H1 (cell line): Measurements from ENCODE around the gene C12orf43. TPM values are rescaled to one million over a fixed set of nuclear protein-coding genes. Genes with fewer than 3 reads are reported as not detected.

Experiments
- CTCF ChIA-PET: fragments of 300-600 bp; sonication (Branson Sonifier 250); formaldehyde crosslinking; loops from one replicate; lab custom pipeline; 2021; ENCODE audit not compliant: partially characterized antibody; lab: Charles Lee
- POLR2A ChIA-PET: fragments of 300-600 bp; sonication (Branson Sonifier 250); formaldehyde crosslinking; loops from one replicate; lab custom pipeline; 2021; ENCODE audit warnings: inconsistent platforms; ENCODE audit not compliant: partially characterized antibody; lab: Charles Lee
- DNase-seq, 2 experiments: peaks; one replicate each; pipeline versions ENCODE4 v3.0.0 to v3.0.0-alpha.2; 2010 to 2022; ENCODE audit warnings: low spot score in 2 of 2, low read depth in 1 of 2, mixed read lengths in 1 of 2
- FAIRE-seq: peaks from 2 replicates; lab custom pipeline; 2011; peaks lifted over from hg19 to GRCh38; lab: Jason Lieb, UNC
- H2AFZ ChIP-seq: 2 replicates; pipeline ENCODE4 v1.8.1; 2012; ENCODE audit warnings: low read length, inconsistent platforms
- H2AK5ac ChIP-seq: 2 replicates; pipeline ENCODE4 v1.6.1; 2013; ENCODE audit warnings: low read depth, low read length
- H2BK120ac ChIP-seq: replicated peaks from 2 replicates; pipeline ENCODE3; 2013; ENCODE audit warnings: low read depth, low read length, inconsistent platforms
- H2BK12ac ChIP-seq: 2 replicates; pipeline ENCODE4 v1.6.1; 2013; ENCODE audit warnings: low read depth, low read length
- H2BK15ac ChIP-seq: 2 replicates; pipeline ENCODE4 v1.6.1; 2013; ENCODE audit warnings: low read length
- H2BK20ac ChIP-seq: 2 replicates; pipeline ENCODE4 v1.6.1; 2013; ENCODE audit warnings: low read length
- H2BK5ac ChIP-seq: 2 replicates; pipeline ENCODE4 v1.6.1; 2013; ENCODE audit warnings: low read depth, low read length
- H3K14ac ChIP-seq: 2 replicates; pipeline ENCODE4 v1.6.1; 2013; ENCODE audit warnings: inconsistent platforms; ENCODE audit not compliant: insufficient read length
- H3K18ac ChIP-seq: 2 replicates; pipeline ENCODE4 v1.6.1; 2013; ENCODE audit warnings: low read length; ENCODE audit errors: extremely low read depth
- H3K23ac ChIP-seq: 2 replicates; pipeline ENCODE4 v1.6.1; 2013; ENCODE audit warnings: inconsistent platforms; ENCODE audit not compliant: insufficient read length
- H3K23me2 ChIP-seq: 2 replicates; pipeline ENCODE4 v1.6.1; 2013; ENCODE audit warnings: low read depth, low read length
- H3K27ac ChIP-seq: 2 replicates; pipeline ENCODE4 v1.6.1; 2011; ENCODE audit warnings: low read depth, low read length, inconsistent platforms
- H3K27me3 ChIP-seq, 4 experiments: replicated peaks in 1 of 4; 1 replicate in 1 of 4; 2 replicates in 3 of 4; pipeline versions ENCODE4 v1.6.1 to v1.8.1; 2011 to 2013; ENCODE audit warnings: low read length in 3 of 4, mild to moderate bottlenecking in 3 of 4, inconsistent platforms in 2 of 4, mixed read lengths in 2 of 4, moderate library complexity in 1 of 4; ENCODE audit not compliant: control insufficient read depth in 3 of 4, insufficient read depth in 3 of 4; ENCODE audit errors: extremely low read depth in 1 of 4
- H3K36me3 ChIP-seq, 4 experiments: 2 replicates each; pipeline versions ENCODE4 v1.6.1 to v1.8.1; 2011 to 2013; ENCODE audit warnings: mild to moderate bottlenecking in 4 of 4, low read length in 3 of 4, moderate library complexity in 2 of 4, control low read depth in 1 of 4, inconsistent platforms in 1 of 4; ENCODE audit not compliant: insufficient read depth in 4 of 4, control insufficient read depth in 2 of 4
- H3K4ac ChIP-seq: replicated peaks from 2 replicates; pipeline ENCODE3; 2013; ENCODE audit warnings: low read length, low read depth, mixed read lengths, inconsistent platforms; ENCODE audit not compliant: insufficient read length
- H3K4me1 ChIP-seq, 4 experiments: replicated peaks in 1 of 4; 1 replicate in 1 of 4; 2 replicates in 3 of 4; pipeline versions ENCODE4 v1.6.1 to v1.8.1; 2011 to 2013; ENCODE audit warnings: low read length in 3 of 4, inconsistent platforms in 2 of 4, mixed read lengths in 1 of 4; ENCODE audit not compliant: insufficient read depth in 4 of 4, control insufficient read depth in 3 of 4
- H3K4me2 ChIP-seq, 2 experiments: 2 replicates each; pipeline versions ENCODE4 v1.6.1 to v1.8.1; 2011 to 2013; ENCODE audit warnings: low read depth in 2 of 2, low read length in 2 of 2, control low read depth in 1 of 2, inconsistent platforms in 1 of 2, mild to moderate bottlenecking in 1 of 2; ENCODE audit not compliant: insufficient read depth in 1 of 2
- H3K4me3 ChIP-seq, 4 experiments: fragments of 200-600, 300-600 bp in 1 of 4; sonication (generic), shearing (Covaris generic), sonication (Bioruptor Twin) in 1 of 4; 2 replicates each; pipeline versions ENCODE4 v1.5.1 to v1.8.1; 2011 to 2016; ENCODE audit warnings: low read length in 4 of 4, low read depth in 3 of 4, control low read depth in 2 of 4, inconsistent platforms in 2 of 4, mild to moderate bottlenecking in 2 of 4, mixed read lengths in 1 of 4, moderate library complexity in 1 of 4; ENCODE audit not compliant: insufficient read depth in 2 of 4; ENCODE audit errors: extremely low read depth in 1 of 4
- H3K56ac ChIP-seq: replicated peaks from 2 replicates; pipeline ENCODE3; 2013; ENCODE audit warnings: low read depth, mild to moderate bottlenecking, mixed read lengths, low read length, inconsistent platforms; ENCODE audit not compliant: insufficient read length
- H3K79me1 ChIP-seq: 2 replicates; pipeline ENCODE4 v1.6.1; 2013; ENCODE audit warnings: low read depth, low read length, control low read depth
- H3K79me2 ChIP-seq, 2 experiments: 2 replicates each; pipeline versions ENCODE4 v1.6.1 to v1.8.1; 2012 to 2013; ENCODE audit warnings: low read length in 2 of 2, mild to moderate bottlenecking in 2 of 2, inconsistent platforms in 1 of 2; ENCODE audit not compliant: insufficient read depth in 2 of 2, control insufficient read depth in 1 of 2
- H3K9ac ChIP-seq, 4 experiments: replicated peaks in 1 of 4; 1 replicate in 1 of 4; 2 replicates in 3 of 4; pipeline versions ENCODE4 v1.6.1 to v1.8.1; 2011 to 2013; ENCODE audit warnings: low read depth in 3 of 4, low read length in 3 of 4, control low read depth in 2 of 4, mild to moderate bottlenecking in 2 of 4, moderate library complexity in 2 of 4, inconsistent platforms in 1 of 4; ENCODE audit errors: extremely low read depth in 1 of 4
- H3K9me3 ChIP-seq, 2 experiments: 2 replicates each; pipeline versions ENCODE4 v1.6.1 to v1.8.1; 2012 to 2013; ENCODE audit warnings: mild to moderate bottlenecking in 2 of 2, moderate library complexity in 2 of 2, control low read depth in 1 of 2, inconsistent platforms in 1 of 2, low read depth in 1 of 2, low read length in 1 of 2, mixed read lengths in 1 of 2; ENCODE audit not compliant: insufficient read depth in 2 of 2
- H4K20me1 ChIP-seq, 2 experiments: replicated peaks in 1 of 2; 2 replicates each; pipeline versions ENCODE3 to v1.8.1; 2011 to 2013; ENCODE audit warnings: inconsistent platforms in 2 of 2, low read length in 2 of 2, mild to moderate bottlenecking in 1 of 2; ENCODE audit not compliant: insufficient read depth in 2 of 2, control insufficient read depth in 1 of 2
- H4K5ac ChIP-seq: 2 replicates; pipeline ENCODE4 v1.6.1; 2013; ENCODE audit warnings: low read length, low read depth, mixed read lengths, inconsistent platforms; ENCODE audit not compliant: insufficient read length
- H4K8ac ChIP-seq: 2 replicates; pipeline ENCODE4 v1.8.0; 2013; ENCODE audit warnings: mild to moderate bottlenecking, moderate library complexity, low read length, inconsistent platforms; ENCODE audit not compliant: insufficient read depth; ENCODE audit errors: extremely low read depth
- H4K91ac ChIP-seq: replicated peaks from 2 replicates; pipeline ENCODE3; 2013; ENCODE audit warnings: low read length, mixed read lengths, inconsistent platforms; ENCODE audit not compliant: insufficient read length
- CEBPB ChIP-seq: IDR thresholded peaks from 2 replicates; pipeline ENCODE4 v1.6.1; 2012; ENCODE audit warnings: low read depth, low read length
- CHD2 ChIP-seq: IDR thresholded peaks from 2 replicates; pipeline ENCODE4 v1.6.1; 2012; ENCODE audit warnings: low read length, improper control_type of control experiment
- CREB1 ChIP-seq: IDR thresholded peaks from 2 replicates; pipeline ENCODE4 v1.6.1; 2012; ENCODE audit warnings: inconsistent platforms
- FOSL1 ChIP-seq: IDR thresholded peaks from 2 replicates; pipeline ENCODE4 v1.6.1; 2011; ENCODE audit warnings: mild to moderate bottlenecking, low read depth, low read length, moderate library complexity; ENCODE audit not compliant: insufficient read depth
- GTF2F1 ChIP-seq: IDR thresholded peaks from 2 replicates; pipeline ENCODE4 v1.6.1; 2012; ENCODE audit warnings: low read depth, low read length, improper control_type of control experiment, borderline replicate concordance
- KDM4A ChIP-seq: IDR thresholded peaks from one replicate; pipeline ENCODE4 v1.7.1; 2012; ENCODE audit warnings: low read depth, mild to moderate bottlenecking, moderate library complexity, low read length, inconsistent platforms; ENCODE audit not compliant: severe bottlenecking
- RBBP5 ChIP-seq: IDR thresholded peaks from 2 replicates; pipeline ENCODE4 v1.7.1; 2012; ENCODE audit warnings: low read depth, mild to moderate bottlenecking, inconsistent platforms, low read length, moderate library complexity, borderline replicate concordance
- RNF2 ChIP-seq: fragments of 200-900, 300-1000 bp; sonication (generic); IDR thresholded peaks from 2 replicates; pipeline ENCODE4 v1.7.1; 2016; ENCODE audit warnings: borderline replicate concordance, low read depth, mild to moderate bottlenecking, antibody characterized with exemption, low read length; ENCODE audit not compliant: poor library complexity, severe bottlenecking; ENCODE audit errors: missing control alignments
- RXRA ChIP-seq: IDR thresholded peaks from 2 replicates; pipeline ENCODE4 v1.6.1; 2011; ENCODE audit warnings: low read depth, mild to moderate bottlenecking, low read length, moderate library complexity; ENCODE audit not compliant: insufficient read depth
- SIN3A ChIP-seq, 2 experiments: IDR thresholded peaks in 1 of 2; conservative IDR thresholded peaks in 1 of 2; 2 replicates each; pipeline ENCODE4 v1.6.1; 2011 to 2012; ENCODE audit warnings: low read length in 2 of 2, improper control_type of control experiment in 1 of 2, low read depth in 1 of 2, mild to moderate bottlenecking in 1 of 2
- SIX5 ChIP-seq: IDR thresholded peaks from 2 replicates; pipeline ENCODE4 v1.6.1; 2011; ENCODE audit warnings: mild to moderate bottlenecking, low read depth, low read length
- SUZ12 ChIP-seq: fragments of 200-600 bp; sonication (generic); IDR thresholded peaks from 2 replicates; pipeline ENCODE4 v1.6.1; 2012; ENCODE audit warnings: mild to moderate bottlenecking, inconsistent platforms, low read length, moderate library complexity, mixed read lengths
- TCF12 ChIP-seq: IDR thresholded peaks from 2 replicates; pipeline ENCODE4 v1.6.1; 2011; ENCODE audit warnings: low read depth, mild to moderate bottlenecking, low read length
- WGBS, 2 experiments: shearing (Covaris generic) in 1 of 2; methylation state at CpG; one replicate each; pipeline versions ENCODE4 v1.1.6 to v1.1.7; 2013 to 2015; ENCODE audit warnings: low lambda C conversion rate in 2 of 2, mixed read lengths in 2 of 2, inconsistent platforms in 1 of 2, low coverage in 1 of 2, missing lambda C conversion rate in 1 of 2; ENCODE audit not compliant: insufficient replicate concordance in 2 of 2, insufficient coverage in 1 of 2, insufficient read length in 1 of 2; ENCODE audit errors: extremely low coverage in 1 of 2, missing lambda C conversion rate in 1 of 2; 5-methylcytosine and 5-hydroxymethylcytosine counted together
- polyA plus RNA-seq, 7 experiments: library from polyadenylated mRNA; depleted of rRNA in 3 of 7; stranded (reverse) in 5 of 7; unstranded in 2 of 7; fragments of >200 nt in 5 of 7; fragments of 200-250 nt in 2 of 7; gene quantifications; 1 replicate in 5 of 7; 2 replicates in 1 of 7; 4 replicates in 1 of 7; pipeline versions ENCODE4 v1.2.1 to v1.2.3, GENCODE V29; 2011 to 2013; ENCODE audit warnings: missing spikeins in 2 of 7, mixed read lengths in 2 of 7
- total RNA-seq: library from RNA; stranded (reverse); fragmentation: NEBNext Ultra II Directional; extraction: Animal tissue kit (Norgen Biotek cat#: 25700); gene quantifications from 2 replicates; pipeline ENCODE4 v1.2.1, GENCODE V29; 2021
- TF ChIP-seq, protein P1 (sequence below): IDR thresholded peaks from 2 replicates; pipeline ENCODE4 v1.6.1; 2012; ENCODE audit warnings: inconsistent platforms

Gene C12orf43
- total and polyA plus RNA-seq, 2 of the 8 experiments (the other 6 are each of a cell fraction or from before 2014, with no cell fraction given) = 9.2 to 22.3 TPM

- 92% methylated on average over 9 of the region's 9 CpGs; no CpG with 5 or more reads in 1 of the 2 experiments for WGBS, 2 experiments
- H3K9ac ChIP-seq = no peak overlapping the region
- H2BK12ac ChIP-seq = no peak overlapping the region
- TF ChIP-seq CREB1 (no peak), SUZ12 (no peak), SIN3A (conservative IDR thresholded peaks at IDR 0.05 in 1 of 2, IDR thresholded peaks at IDR 0.05 in 1 of 2; ENCODE audit: low read depth in 1 of 2, low read length in 2 of 2) (no peak), SIX5 (no peak), FOSL1 (no peak), RNF2 (no peak), CEBPB (no peak), RBBP5 (no peak), KDM4A (no peak), TCF12 (no peak), CHD2 (no peak), RXRA (no peak), GTF2F1 (no peak)
- TF ChIP-seq, protein P1, sequence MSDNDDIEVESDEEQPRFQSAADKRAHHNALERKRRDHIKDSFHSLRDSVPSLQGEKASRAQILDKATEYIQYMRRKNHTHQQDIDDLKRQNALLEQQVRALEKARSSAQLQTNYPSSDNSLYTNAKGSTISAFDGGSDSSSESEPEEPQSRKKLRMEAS = no peak
These were observed 41.5 kb upstream of the C12orf43 start for GRCh38 chr12:121057794-121058193.

More at GRCh38 chr12:121057794-121058193, 41.5 kb upstream of the C12orf43 start:
- DNase-seq (no peak), FAIRE-seq (no peak)
- Histone ChIP-seq H2AFZ (0 out of 2 replicates have a peak overlapping the region, but pooled peaks have one; percentile 47), H3K18ac (no peak overlapping the region), H3K56ac (no peak overlapping the region), H3K27ac (no peak overlapping the region), H2BK20ac (no peak overlapping the region), H3K23me2 (no peaks in the 10 kb centered on the region; the same call in 1 of the 2 replicates), H3K23ac (no peak overlapping the region), H4K8ac (no peak overlapping the region), H3K14ac (no peak overlapping the region), H4K91ac (no peak overlapping the region), H3K4ac (no peak overlapping the region), H3K36me3 (no peaks in the 10 kb centered on the region), H4K5ac (no peak overlapping the region), H3K4me2 (no peak overlapping the region), H3K9me3 (no peaks in the 10 kb centered on the region), H3K79me2 (no peaks in the 10 kb centered on the region), H4K20me1 (no peaks in the 10 kb centered on the region), H3K4me3 (no peak overlapping the region), H3K79me1 (no peaks in the 10 kb centered on the region), H2BK120ac (no peak overlapping the region), H3K27me3 (no peaks in the 10 kb centered on the region), H2BK15ac (no peak overlapping the region), H2AK5ac (no peak overlapping the region), H3K4me1 (peaks cover 0 to 3% (median 0%) of the 10 kb centered on the region in 4 experiments; a peak in 1 of 7 replicates), H2BK5ac (no peak overlapping the region)
- ChIA-PET POLR2A (no interaction called here), CTCF (interaction anchor here (0.6 to 1.5 kb wide), 8 partner anchors 10 to 166 kb away, joined by 3 to 5 read pairs (median 4); no protein-coding TSS in a partner anchor)
